H1 (cell line): ENCODE measurements around the gene ANK2. TPM values are rescaled to one million over a fixed set of nuclear protein-coding genes. Genes with fewer than 3 reads are reported as not detected.

Experiments
- CTCF ChIA-PET: fragments of 300-600 bp; sonication (Branson Sonifier 250); formaldehyde crosslinking; loops from one replicate; lab custom pipeline; 2021; ENCODE audit not compliant: partially characterized antibody; lab: Charles Lee
- POLR2A ChIA-PET: fragments of 300-600 bp; sonication (Branson Sonifier 250); formaldehyde crosslinking; loops from one replicate; lab custom pipeline; 2021; ENCODE audit warnings: inconsistent platforms; ENCODE audit not compliant: partially characterized antibody; lab: Charles Lee
- DNase-seq, 2 experiments: peaks; one replicate each; pipeline versions ENCODE4 v3.0.0 to v3.0.0-alpha.2; 2010 to 2022; ENCODE audit warnings: low spot score in 2 of 2, low read depth in 1 of 2, mixed read lengths in 1 of 2
- FAIRE-seq: peaks from 2 replicates; lab custom pipeline; 2011; peaks lifted over from hg19 to GRCh38; lab: Jason Lieb, UNC
- H2AFZ ChIP-seq: 2 replicates; pipeline ENCODE4 v1.8.1; 2012; ENCODE audit warnings: low read length, inconsistent platforms
- H2AK5ac ChIP-seq: 2 replicates; pipeline ENCODE4 v1.6.1; 2013; ENCODE audit warnings: low read depth, low read length
- H2BK120ac ChIP-seq: replicated peaks from 2 replicates; pipeline ENCODE3; 2013; ENCODE audit warnings: low read depth, low read length, inconsistent platforms
- H2BK12ac ChIP-seq: 2 replicates; pipeline ENCODE4 v1.6.1; 2013; ENCODE audit warnings: low read depth, low read length
- H2BK15ac ChIP-seq: 2 replicates; pipeline ENCODE4 v1.6.1; 2013; ENCODE audit warnings: low read length
- H2BK20ac ChIP-seq: 2 replicates; pipeline ENCODE4 v1.6.1; 2013; ENCODE audit warnings: low read length
- H2BK5ac ChIP-seq: 2 replicates; pipeline ENCODE4 v1.6.1; 2013; ENCODE audit warnings: low read depth, low read length
- H3K14ac ChIP-seq: 2 replicates; pipeline ENCODE4 v1.6.1; 2013; ENCODE audit warnings: inconsistent platforms; ENCODE audit not compliant: insufficient read length
- H3K18ac ChIP-seq: 2 replicates; pipeline ENCODE4 v1.6.1; 2013; ENCODE audit warnings: low read length; ENCODE audit errors: extremely low read depth
- H3K23ac ChIP-seq: 2 replicates; pipeline ENCODE4 v1.6.1; 2013; ENCODE audit warnings: inconsistent platforms; ENCODE audit not compliant: insufficient read length
- H3K23me2 ChIP-seq: 2 replicates; pipeline ENCODE4 v1.6.1; 2013; ENCODE audit warnings: low read depth, low read length
- H3K27ac ChIP-seq: 2 replicates; pipeline ENCODE4 v1.6.1; 2011; ENCODE audit warnings: low read depth, low read length, inconsistent platforms
- H3K27me3 ChIP-seq, 4 experiments: replicated peaks in 1 of 4; 1 replicate in 1 of 4; 2 replicates in 3 of 4; pipeline versions ENCODE4 v1.6.1 to v1.8.1; 2011 to 2013; ENCODE audit warnings: low read length in 3 of 4, mild to moderate bottlenecking in 3 of 4, inconsistent platforms in 2 of 4, mixed read lengths in 2 of 4, moderate library complexity in 1 of 4; ENCODE audit not compliant: control insufficient read depth in 3 of 4, insufficient read depth in 3 of 4; ENCODE audit errors: extremely low read depth in 1 of 4
- H3K36me3 ChIP-seq, 4 experiments: 2 replicates each; pipeline versions ENCODE4 v1.6.1 to v1.8.1; 2011 to 2013; ENCODE audit warnings: mild to moderate bottlenecking in 4 of 4, low read length in 3 of 4, moderate library complexity in 2 of 4, control low read depth in 1 of 4, inconsistent platforms in 1 of 4; ENCODE audit not compliant: insufficient read depth in 4 of 4, control insufficient read depth in 2 of 4
- H3K4ac ChIP-seq: replicated peaks from 2 replicates; pipeline ENCODE3; 2013; ENCODE audit warnings: low read length, low read depth, mixed read lengths, inconsistent platforms; ENCODE audit not compliant: insufficient read length
- H3K4me1 ChIP-seq, 4 experiments: replicated peaks in 1 of 4; 1 replicate in 1 of 4; 2 replicates in 3 of 4; pipeline versions ENCODE4 v1.6.1 to v1.8.1; 2011 to 2013; ENCODE audit warnings: low read length in 3 of 4, inconsistent platforms in 2 of 4, mixed read lengths in 1 of 4; ENCODE audit not compliant: insufficient read depth in 4 of 4, control insufficient read depth in 3 of 4
- H3K4me2 ChIP-seq, 2 experiments: 2 replicates each; pipeline versions ENCODE4 v1.6.1 to v1.8.1; 2011 to 2013; ENCODE audit warnings: low read depth in 2 of 2, low read length in 2 of 2, control low read depth in 1 of 2, inconsistent platforms in 1 of 2, mild to moderate bottlenecking in 1 of 2; ENCODE audit not compliant: insufficient read depth in 1 of 2
- H3K4me3 ChIP-seq, 4 experiments: fragments of 200-600, 300-600 bp in 1 of 4; sonication (generic), shearing (Covaris generic), sonication (Bioruptor Twin) in 1 of 4; 2 replicates each; pipeline versions ENCODE4 v1.5.1 to v1.8.1; 2011 to 2016; ENCODE audit warnings: low read length in 4 of 4, low read depth in 3 of 4, control low read depth in 2 of 4, inconsistent platforms in 2 of 4, mild to moderate bottlenecking in 2 of 4, mixed read lengths in 1 of 4, moderate library complexity in 1 of 4; ENCODE audit not compliant: insufficient read depth in 2 of 4; ENCODE audit errors: extremely low read depth in 1 of 4
- H3K56ac ChIP-seq: replicated peaks from 2 replicates; pipeline ENCODE3; 2013; ENCODE audit warnings: low read depth, mild to moderate bottlenecking, mixed read lengths, low read length, inconsistent platforms; ENCODE audit not compliant: insufficient read length
- H3K79me1 ChIP-seq: 2 replicates; pipeline ENCODE4 v1.6.1; 2013; ENCODE audit warnings: low read depth, low read length, control low read depth
- H3K79me2 ChIP-seq, 2 experiments: 2 replicates each; pipeline versions ENCODE4 v1.6.1 to v1.8.1; 2012 to 2013; ENCODE audit warnings: low read length in 2 of 2, mild to moderate bottlenecking in 2 of 2, inconsistent platforms in 1 of 2; ENCODE audit not compliant: insufficient read depth in 2 of 2, control insufficient read depth in 1 of 2
- H3K9ac ChIP-seq, 4 experiments: replicated peaks in 1 of 4; 1 replicate in 1 of 4; 2 replicates in 3 of 4; pipeline versions ENCODE4 v1.6.1 to v1.8.1; 2011 to 2013; ENCODE audit warnings: low read depth in 3 of 4, low read length in 3 of 4, control low read depth in 2 of 4, mild to moderate bottlenecking in 2 of 4, moderate library complexity in 2 of 4, inconsistent platforms in 1 of 4; ENCODE audit errors: extremely low read depth in 1 of 4
- H3K9me3 ChIP-seq, 2 experiments: 2 replicates each; pipeline versions ENCODE4 v1.6.1 to v1.8.1; 2012 to 2013; ENCODE audit warnings: mild to moderate bottlenecking in 2 of 2, moderate library complexity in 2 of 2, control low read depth in 1 of 2, inconsistent platforms in 1 of 2, low read depth in 1 of 2, low read length in 1 of 2, mixed read lengths in 1 of 2; ENCODE audit not compliant: insufficient read depth in 2 of 2
- H4K20me1 ChIP-seq, 2 experiments: replicated peaks in 1 of 2; 2 replicates each; pipeline versions ENCODE3 to v1.8.1; 2011 to 2013; ENCODE audit warnings: inconsistent platforms in 2 of 2, low read length in 2 of 2, mild to moderate bottlenecking in 1 of 2; ENCODE audit not compliant: insufficient read depth in 2 of 2, control insufficient read depth in 1 of 2
- H4K5ac ChIP-seq: 2 replicates; pipeline ENCODE4 v1.6.1; 2013; ENCODE audit warnings: low read length, low read depth, mixed read lengths, inconsistent platforms; ENCODE audit not compliant: insufficient read length
- H4K8ac ChIP-seq: 2 replicates; pipeline ENCODE4 v1.8.0; 2013; ENCODE audit warnings: mild to moderate bottlenecking, moderate library complexity, low read length, inconsistent platforms; ENCODE audit not compliant: insufficient read depth; ENCODE audit errors: extremely low read depth
- H4K91ac ChIP-seq: replicated peaks from 2 replicates; pipeline ENCODE3; 2013; ENCODE audit warnings: low read length, mixed read lengths, inconsistent platforms; ENCODE audit not compliant: insufficient read length
- CBX5 ChIP-seq: fragments of 300-800, 300-1000 bp; sonication (generic); IDR thresholded peaks from 2 replicates; pipeline ENCODE4 v1.7.1; 2016; ENCODE audit warnings: antibody characterized with exemption, low read length, low read depth
- CHD2 ChIP-seq: IDR thresholded peaks from 2 replicates; pipeline ENCODE4 v1.6.1; 2012; ENCODE audit warnings: low read length, improper control_type of control experiment
- CTBP2 ChIP-seq: IDR thresholded peaks from 2 replicates; pipeline ENCODE4 v1.7.0; 2011; ENCODE audit warnings: borderline replicate concordance, mild to moderate bottlenecking, moderate library complexity, mixed read lengths, low read length; ENCODE audit not compliant: insufficient read depth, insufficient read length
- HDAC6 ChIP-seq: IDR thresholded peaks from one replicate; pipeline ENCODE4 v1.7.1; 2012; ENCODE audit warnings: low read depth, mild to moderate bottlenecking, inconsistent platforms, low read length, moderate library complexity
- JUND ChIP-seq: IDR thresholded peaks from 2 replicates; pipeline ENCODE4 v1.6.1; 2011; ENCODE audit warnings: mild to moderate bottlenecking, improper control_type of control experiment, low read length
- KDM5A ChIP-seq: fragments of 200-600 bp; IDR thresholded peaks from 2 replicates; pipeline ENCODE4 v1.7.1; 2012; ENCODE audit warnings: mild to moderate bottlenecking, low read length, inconsistent platforms, mixed read lengths
- NRF1 ChIP-seq: IDR thresholded peaks from 2 replicates; pipeline ENCODE4 v1.6.1; 2011; ENCODE audit warnings: mild to moderate bottlenecking, low read depth, low read length, improper control_type of control experiment
- PHF8 ChIP-seq: fragments of 200-600 bp; sonication (generic); conservative IDR thresholded peaks from 2 replicates; pipeline ENCODE4 v1.7.1; 2012; ENCODE audit warnings: low read depth, mild to moderate bottlenecking, inconsistent platforms, low read length, moderate library complexity
- POLR2A ChIP-seq, 2 experiments: IDR thresholded peaks; 1 replicate in 1 of 2; 2 replicates in 1 of 2; pipeline ENCODE4 v1.6.1; 2011; ENCODE audit warnings: low read depth in 2 of 2, low read length in 2 of 2, mild to moderate bottlenecking in 2 of 2; ENCODE audit errors: control extremely low read depth in 1 of 2
- RXRA ChIP-seq: IDR thresholded peaks from 2 replicates; pipeline ENCODE4 v1.6.1; 2011; ENCODE audit warnings: low read depth, mild to moderate bottlenecking, low read length, moderate library complexity; ENCODE audit not compliant: insufficient read depth
- SIRT6 ChIP-seq: IDR thresholded peaks from one replicate; pipeline ENCODE4 v1.7.1; 2012; ENCODE audit warnings: low read length, inconsistent platforms
- SP1 ChIP-seq: IDR thresholded peaks from 2 replicates; pipeline ENCODE4 v1.6.1; 2011; ENCODE audit warnings: low read depth, low read length
- SP2 ChIP-seq: IDR thresholded peaks from 2 replicates; pipeline ENCODE4 v1.6.1; 2012; ENCODE audit warnings: mild to moderate bottlenecking, low read length, inconsistent platforms
- TAF7 ChIP-seq: optimal IDR thresholded peaks from 2 replicates; pipeline ENCODE3; 2011; ENCODE audit warnings: low read depth, mild to moderate bottlenecking, inconsistent platforms, low read length, moderate library complexity, borderline replicate concordance
- USF2 ChIP-seq: IDR thresholded peaks from 2 replicates; pipeline ENCODE4 v1.6.1; 2011; ENCODE audit warnings: low read length, improper control_type of control experiment
- YY1 ChIP-seq: IDR thresholded peaks from 2 replicates; pipeline ENCODE4 v1.6.1; 2011; ENCODE audit warnings: low read depth, mild to moderate bottlenecking, low read length
- polyA plus RNA-seq, 7 experiments: library from polyadenylated mRNA; depleted of rRNA in 3 of 7; stranded (reverse) in 5 of 7; unstranded in 2 of 7; fragments of >200 nt in 5 of 7; fragments of 200-250 nt in 2 of 7; gene quantifications; 1 replicate in 5 of 7; 2 replicates in 1 of 7; 4 replicates in 1 of 7; pipeline versions ENCODE4 v1.2.1 to v1.2.3, GENCODE V29; 2011 to 2013; ENCODE audit warnings: missing spikeins in 2 of 7, mixed read lengths in 2 of 7
- total RNA-seq: library from RNA; stranded (reverse); fragmentation: NEBNext Ultra II Directional; extraction: Animal tissue kit (Norgen Biotek cat#: 25700); gene quantifications from 2 replicates; pipeline ENCODE4 v1.2.1, GENCODE V29; 2021

ANK2 gene
- total and polyA plus RNA-seq, 2 of the 8 experiments (the other 6 are each of a cell fraction or from before 2014, with no cell fraction given): 14.2 to 35.1 TPM

DNA sequence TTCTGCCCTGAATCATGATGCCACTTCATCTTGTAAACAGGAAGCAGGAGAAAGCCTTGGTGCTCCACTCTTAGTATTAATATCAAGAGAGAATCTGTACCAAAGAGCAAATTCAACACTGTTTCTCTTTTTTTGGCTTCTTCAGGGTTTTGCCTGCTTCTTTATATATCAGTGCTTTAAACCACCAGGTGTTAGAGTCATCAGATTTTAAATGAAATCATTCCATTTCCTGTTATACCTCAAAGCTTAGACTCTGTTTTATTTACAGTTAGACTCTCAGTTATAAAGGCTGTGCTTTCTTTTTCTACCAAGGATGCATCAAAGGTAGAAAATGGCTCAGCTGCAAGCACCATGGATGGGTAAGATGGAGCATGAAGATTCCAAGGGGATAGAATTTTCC lies 361.2 kb downstream of the ANK2 start:
- no peak overlapping the region for H3K4me2 ChIP-seq
- H3K56ac ChIP-seq: no peak overlapping the region
- no peak overlapping the region for H3K23ac ChIP-seq
- no peaks in the 10 kb centered on the region for H3K23me2 ChIP-seq
- no peak overlapping the region for H2AK5ac ChIP-seq
- no peak overlapping the region for H4K91ac ChIP-seq
- H2BK20ac ChIP-seq: no peak overlapping the region
- no peak overlapping the region for H2AFZ ChIP-seq
- TF ChIP-seq TAF7: no peak
- TF ChIP-seq PHF8: no peak
- TF ChIP-seq RXRA: no peak
- no peak for TF ChIP-seq SIRT6
- TF ChIP-seq NRF1: no peak
- TF ChIP-seq CBX5: no peak
- TF ChIP-seq SP1: no peak
- no peak for TF ChIP-seq CHD2
- TF ChIP-seq KDM5A: no peak
- no peak for TF ChIP-seq USF2
- TF ChIP-seq SP2: no peak
- no peak for TF ChIP-seq HDAC6
- no peak for TF ChIP-seq POLR2A (IDR thresholded peaks at IDR 0.05; ENCODE audit: control extremely low read depth in 1 of 2, low read depth in 2 of 2, low read length in 2 of 2)
- TF ChIP-seq CTBP2: no peak
- no peak for TF ChIP-seq YY1
- no peak for TF ChIP-seq JUND
- H3K27me3 ChIP-seq: peaks cover 0 to 2% (median 0%) of the 10 kb centered on the region in 4 experiments; a peak in 1 of 7 replicates
- H3K9ac ChIP-seq: no peak overlapping the region
- no peak overlapping the region for H3K14ac ChIP-seq
- no peak overlapping the region for H3K18ac ChIP-seq
- H3K4me1 ChIP-seq: peaks cover 0 to 4% (median 0%) of the 10 kb centered on the region in 4 experiments; a peak in 1 of 7 replicates
- no peak overlapping the region for H4K5ac ChIP-seq
- H3K4ac ChIP-seq: no peak overlapping the region
- no peak overlapping the region for H2BK12ac ChIP-seq
- H3K9me3 ChIP-seq: no peaks in the 10 kb centered on the region
- H4K20me1 ChIP-seq: no peaks in the 10 kb centered on the region
- H4K8ac ChIP-seq: no peak overlapping the region
- no peaks in the 10 kb centered on the region for H3K79me2 ChIP-seq
- POLR2A ChIA-PET: no interaction called here
- H3K4me3 ChIP-seq: no peak overlapping the region
- no peak overlapping the region for H2BK5ac ChIP-seq
- H2BK15ac ChIP-seq: no peak overlapping the region
- no peak overlapping the region for H2BK120ac ChIP-seq
- FAIRE-seq (no peak), DNase-seq (no peak)
- H3K27ac ChIP-seq: no peak overlapping the region
- no peaks in the 10 kb centered on the region for H3K36me3 ChIP-seq
- CTCF ChIA-PET: interaction anchor here (0.6 to 1.5 kb wide), 3 partner anchors 17 to 409 kb away, joined by 3 read pairs; no protein-coding TSS in a partner anchor
- no peaks in the 10 kb centered on the region for H3K79me1 ChIP-seq
